K562 (cell line): ENCODE measurements around the gene GSTM2. TPM values are rescaled to one million over a fixed set of nuclear protein-coding genes. Genes with fewer than 3 reads are reported as not detected.

Experiments
- ATAC-seq: fragments of 200-7000 bp; cut with Tn5 transposase; 3 replicates; pipeline ENCODE4 v1.9.1; 2020; ENCODE audit warnings: moderate library complexity
- BruUV-seq: library from RNA; stranded (reverse); fragments of 400-500 nt; replicated peaks from 2 replicates; lab custom pipeline; 2021; lab: Mats Ljungman, UMichigan
- CTCF ChIA-PET: fragments of 300-600 bp; formaldehyde crosslinking; extraction: SDS; loops from one replicate; lab custom pipeline; 2021; ENCODE audit warnings: low intra/inter-chr PET ratio; lab: Yijun Ruan, JAX
- POLR2A ChIA-PET: fragments of 300-600, 350-650 bp; sonication (Branson Sonifier 250); formaldehyde crosslinking; extraction: SDS; loops from one replicate; lab custom pipeline; 2021; ENCODE audit warnings: antibody characterized with exemption, inconsistent platforms; lab: Yijun Ruan, JAX
- DNase-seq, 4 experiments: peaks; one replicate each; pipeline versions ENCODE4 v3.0.0 to v3.0.0-alpha.2; 2011 to 2018; ENCODE audit warnings: low spot score in 3 of 4, mixed read lengths in 3 of 4; ENCODE audit errors: extremely low read depth in 1 of 4
- FAIRE-seq: peaks from 2 replicates; lab custom pipeline; 2011; peaks lifted over from hg19 to GRCh38; lab: Jason Lieb, UNC
- H2AFZ ChIP-seq: 2 replicates; pipeline ENCODE4 v1.6.0; 2011; ENCODE audit warnings: low read depth, low read length, control low read depth, inconsistent platforms
- H3K27ac ChIP-seq: fragments of 200-600 bp; 3 replicates; pipeline ENCODE4 v1.8.0; 2011; ENCODE audit warnings: low read depth, mild to moderate bottlenecking, control low read depth, inconsistent platforms, low read length, moderate library complexity, mixed read lengths; ENCODE audit errors: extremely low read depth
- H3K27me3 ChIP-seq, 2 experiments: fragments of 300-600 bp in 1 of 2; 2 replicates in 1 of 2; 3 replicates in 1 of 2; pipeline versions ENCODE4 v1.6.0 to v1.8.0; 2011; ENCODE audit warnings: inconsistent platforms in 2 of 2, low read length in 2 of 2, mild to moderate bottlenecking in 1 of 2, mixed read lengths in 1 of 2, moderate library complexity in 1 of 2; ENCODE audit not compliant: control insufficient read depth in 2 of 2, insufficient read depth in 2 of 2
- H3K36me3 ChIP-seq: fragments of 300-600 bp; 3 replicates; pipeline ENCODE4 v1.8.0; 2011; ENCODE audit warnings: mild to moderate bottlenecking, low read length, inconsistent platforms; ENCODE audit not compliant: control insufficient read depth, insufficient read depth
- H3K4me1 ChIP-seq, 2 experiments: fragments of 200-600 bp in 1 of 2; replicated peaks in 1 of 2; 2 replicates in 1 of 2; 3 replicates in 1 of 2; pipeline versions ENCODE4 v1.5.1 to v1.8.0; 2011; ENCODE audit warnings: inconsistent platforms in 2 of 2, low read length in 2 of 2, mild to moderate bottlenecking in 1 of 2, mixed read lengths in 1 of 2, moderate library complexity in 1 of 2; ENCODE audit not compliant: control insufficient read depth in 2 of 2, insufficient read depth in 2 of 2
- H3K4me2 ChIP-seq: 2 replicates; pipeline ENCODE4 v1.6.1; 2011; ENCODE audit warnings: low read length, control low read depth, inconsistent platforms, mixed read lengths; ENCODE audit not compliant: insufficient read depth
- H3K4me3 ChIP-seq: fragments of 200-600 bp; sonication (generic), shearing (Covaris generic); 2 replicates; pipeline ENCODE4 v1.5.1; 2016; ENCODE audit warnings: control low read depth, inconsistent platforms
- H3K79me2 ChIP-seq: fragments of 200-600 bp; 3 replicates; pipeline ENCODE4 v1.8.0; 2011; ENCODE audit warnings: low read length, inconsistent platforms; ENCODE audit not compliant: control insufficient read depth, insufficient read depth
- H3K9ac ChIP-seq, 2 experiments: 2 replicates each; pipeline versions ENCODE4 v1.6.0 to v1.6.1; 2011; ENCODE audit warnings: low read depth in 2 of 2, low read length in 2 of 2, control low read depth in 1 of 2, inconsistent platforms in 1 of 2, mild to moderate bottlenecking in 1 of 2, mixed read lengths in 1 of 2; ENCODE audit not compliant: insufficient read depth in 1 of 2
- H3K9me1 ChIP-seq: one replicate; pipeline ENCODE4 v1.6.0; 2011; ENCODE audit warnings: inconsistent platforms, mild to moderate bottlenecking, low read length, moderate library complexity; ENCODE audit not compliant: control insufficient read depth, insufficient read depth
- H3K9me3 ChIP-seq: replicated peaks from 2 replicates; pipeline ENCODE4 v1.5.1; 2011; ENCODE audit warnings: low read depth, low read length, inconsistent platforms; ENCODE audit not compliant: control insufficient read depth, insufficient read depth
- H4K20me1 ChIP-seq: replicated peaks from 2 replicates; pipeline ENCODE4 v1.6.1; 2011; ENCODE audit warnings: low read length, inconsistent platforms, mixed read lengths; ENCODE audit not compliant: control insufficient read depth, insufficient read depth
- LARP7 ChIP-seq: fragments of 450-650 bp; IDR thresholded peaks from 2 replicates; pipeline ENCODE4 v1.6.1; 2016
- MTA3 ChIP-seq: fragments of 450-650 bp; formaldehyde crosslinking; IDR thresholded peaks from 2 replicates; pipeline ENCODE4 v1.6.1; 2017; ENCODE audit warnings: mild to moderate bottlenecking, borderline replicate concordance
- SLC30A9 ChIP-seq: fragments of 250-450 bp; sonication (Bioruptor Pico); IDR thresholded peaks from 2 replicates; pipeline ENCODE4 v1.8.0; 2022; ENCODE audit warnings: mild to moderate bottlenecking, moderate library complexity
- TEAD4 ChIP-seq, 2 experiments: sonication (generic) in 1 of 2; formaldehyde crosslinking in 1 of 2; IDR thresholded peaks; 2 replicates each; pipeline versions ENCODE4 v1.6.1 to v1.8.0; 2012 to 2022; ENCODE audit warnings: borderline replicate concordance in 1 of 2, inconsistent platforms in 1 of 2, low read length in 1 of 2, mild to moderate bottlenecking in 1 of 2, missing genetic modification reagents in 1 of 2
- THAP7 ChIP-seq: fragments of 250-450 bp; sonication (Bioruptor Pico); IDR thresholded peaks from 2 replicates; pipeline ENCODE4 v1.5.0; 2021
- WGBS: fragments of 100-300 bp; shearing (Covaris generic); methylation state at CpG from one replicate; pipeline ENCODE4 v1.1.6; 2016; ENCODE audit warnings: low coverage, mixed read lengths; ENCODE audit not compliant: insufficient coverage; ENCODE audit errors: missing lambda C conversion rate; 5-methylcytosine and 5-hydroxymethylcytosine counted together
- in situ Hi-C: fragments of 300-500 bp; cut with MboI; formaldehyde crosslinking; loops from 4 replicates; pipeline ENCODE4 v1.15.0; 2018; ENCODE audit warnings: inconsistent platforms, mixed read lengths
- intact Hi-C: fragments of 100-400 bp; cut with micrococcal nuclease; formaldehyde crosslinking; loops from 2 replicates; pipeline ENCODE4 v1.14.2; 2022
- polyA plus RNA-seq, 8 experiments: library from polyadenylated mRNA; depleted of rRNA in 4 of 8; stranded (reverse) in 5 of 8; unstranded in 3 of 8; fragments of >200 nt; fragmentation: Nextera tagmentation in 2 of 8; fragmentation: Illumina TruSeq in 1 of 8; extraction: Ambion mirVana in 2 of 8; extraction: Trizol in 1 of 8; gene quantifications; 2 replicates each; pipeline versions ENCODE4 v1.2.1 to v1.2.3, GENCODE V29; 2011 to 2014; ENCODE audit warnings: inconsistent platforms in 1 of 8, missing spikeins in 1 of 8
- total RNA-seq, 7 experiments: library from RNA; depleted of rRNA in 6 of 7; stranded (reverse); fragments of >200 nt in 6 of 7; fragmentation: Illumina TruSeq in 2 of 7; extraction: Trizol in 2 of 7; gene quantifications; 2 replicates each; pipeline versions ENCODE4 v1.2.1 to v1.2.3, GENCODE V29; 2011 to 2021; ENCODE audit warnings: low replicate concordance in 1 of 7

GSTM2 gene
- total and polyA plus RNA-seq, 9 of the 15 experiments (the other 6 are each of a cell fraction or from before 2014, with no cell fraction given) = 1.6 to 15.1 (median 6.8) TPM

- whole genome bisulfite sequencing = 79% methylated on average over 11 of the region's 11 CpGs
- H3K9ac ChIP-seq = peak overlapping the region in 1 of 2 experiments; percentile 61; a peak in 2 of 4 replicates
- BruUV-seq = no TSS peak
- H3K4me2 ChIP-seq = peak overlapping the region; percentile 31; the same call in 1 of the 2 replicates
- H3K36me3 ChIP-seq = peaks cover 16% of the 10 kb centered on the region; the same call in 2 of the 3 replicates
- H3K27me3 ChIP-seq = no peaks in the 10 kb centered on the region
- ChIA-PET CTCF (no interaction called here), POLR2A (interaction anchor here (0.7 to 1.9 kb wide), 3 partner anchors 8 to 105 kb away, joined by 3 to 5 read pairs (median 3); partner anchors contain the start of gene GNAI3)
- no peak overlapping the region for H2AFZ ChIP-seq
- H3K9me1 ChIP-seq = no peaks in the 10 kb centered on the region
- no peaks in the 10 kb centered on the region for H3K9me3 ChIP-seq
- no peak overlapping the region for H3K4me3 ChIP-seq
- in situ Hi-C loops = loop anchor here (5.0 kb wide), 1 partner anchor 75 kb away; the partner anchor contains the start of gene GNAI3
- TF ChIP-seq SLC30A9 (CRISPR knock-in tag) (no peak), THAP7 (CRISPR knock-in tag) (no peak), MTA3 (no peak), TEAD4 (IDR thresholded peaks at IDR 0.05; ENCODE audit: low read length) (no peak), TEAD4 (CRISPR knock-in tag; IDR thresholded peaks at IDR 0.05; ENCODE audit: borderline replicate concordance) (no peak), LARP7 (no peak)
- no peak for ATAC-seq
- no peak overlapping the region for H3K27ac ChIP-seq
- DNase-seq = no peak
- FAIRE-seq = no peak
- H3K79me2 ChIP-seq = peaks cover 55% of the 10 kb centered on the region
- intact Hi-C loops = no loop called here
- peaks cover 32 to 73% of the 10 kb centered on the region in 2 experiments for H3K4me1 ChIP-seq
- H4K20me1 ChIP-seq = peaks cover 5% of the 10 kb centered on the region; the same call in 1 of the 2 replicates
Measured at GRCh38 chr1:109622137-109622892, 45.5 kb upstream of the GSTM2 start.
